ENCODE measurements around the gene QRFPR.

DNA sequence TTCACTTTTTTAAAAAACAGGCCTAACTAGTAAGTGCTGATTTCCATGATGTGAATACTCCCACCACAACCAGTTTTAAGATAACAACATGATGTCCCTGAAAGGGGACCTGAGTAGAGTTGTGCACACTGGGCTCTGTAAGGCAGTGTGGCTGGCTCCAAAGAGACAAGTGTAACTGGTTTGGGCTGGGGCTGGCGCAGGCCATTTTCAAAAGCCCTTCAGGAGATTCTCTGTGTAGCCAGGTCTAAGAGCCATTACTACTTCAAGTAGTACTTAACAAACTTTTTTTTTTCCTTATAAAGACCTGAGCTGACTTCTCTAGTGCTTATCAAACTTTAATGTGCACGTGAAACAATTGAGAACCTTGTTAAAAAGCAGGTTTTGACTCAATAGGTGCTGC is 4.3 kb downstream of the QRFPR start:
- TF ChIP-seq, protein P1, sequence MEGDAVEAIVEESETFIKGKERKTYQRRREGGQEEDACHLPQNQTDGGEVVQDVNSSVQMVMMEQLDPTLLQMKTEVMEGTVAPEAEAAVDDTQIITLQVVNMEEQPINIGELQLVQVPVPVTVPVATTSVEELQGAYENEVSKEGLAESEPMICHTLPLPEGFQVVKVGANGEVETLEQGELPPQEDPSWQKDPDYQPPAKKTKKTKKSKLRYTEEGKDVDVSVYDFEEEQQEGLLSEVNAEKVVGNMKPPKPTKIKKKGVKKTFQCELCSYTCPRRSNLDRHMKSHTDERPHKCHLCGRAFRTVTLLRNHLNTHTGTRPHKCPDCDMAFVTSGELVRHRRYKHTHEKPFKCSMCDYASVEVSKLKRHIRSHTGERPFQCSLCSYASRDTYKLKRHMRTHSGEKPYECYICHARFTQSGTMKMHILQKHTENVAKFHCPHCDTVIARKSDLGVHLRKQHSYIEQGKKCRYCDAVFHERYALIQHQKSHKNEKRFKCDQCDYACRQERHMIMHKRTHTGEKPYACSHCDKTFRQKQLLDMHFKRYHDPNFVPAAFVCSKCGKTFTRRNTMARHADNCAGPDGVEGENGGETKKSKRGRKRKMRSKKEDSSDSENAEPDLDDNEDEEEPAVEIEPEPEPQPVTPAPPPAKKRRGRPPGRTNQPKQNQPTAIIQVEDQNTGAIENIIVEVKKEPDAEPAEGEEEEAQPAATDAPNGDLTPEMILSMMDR (optimal IDR thresholded peaks at IDR 0.05 in 1 of 3, IDR thresholded peaks at IDR 0.05 in 1 of 3, conservative IDR thresholded peaks at IDR 0.05 in 1 of 3; ENCODE audit: extremely low read depth in 1 of 3, insufficient read depth in 2 of 3, low read length in 3 of 3): no peak
- no peak for TF ChIP-seq EZH2 (IDR thresholded peaks at IDR 0.05; ENCODE audit: low read length)
